ENCODE data around the gene PIK3IP1. TPM values are rescaled to one million over a fixed set of nuclear protein-coding genes. Genes with fewer than 3 reads are reported as not detected.
A peak's percentile ranks its signal among the peaks of the same experiment; 100 is the strongest.

Gene PIK3IP1
- total and polyA plus RNA-seq, 2 donors (not counting 3 experiments of a cell fraction or from before 2014, with no cell fraction given) = 7.7 to 13.2 TPM

DNA sequence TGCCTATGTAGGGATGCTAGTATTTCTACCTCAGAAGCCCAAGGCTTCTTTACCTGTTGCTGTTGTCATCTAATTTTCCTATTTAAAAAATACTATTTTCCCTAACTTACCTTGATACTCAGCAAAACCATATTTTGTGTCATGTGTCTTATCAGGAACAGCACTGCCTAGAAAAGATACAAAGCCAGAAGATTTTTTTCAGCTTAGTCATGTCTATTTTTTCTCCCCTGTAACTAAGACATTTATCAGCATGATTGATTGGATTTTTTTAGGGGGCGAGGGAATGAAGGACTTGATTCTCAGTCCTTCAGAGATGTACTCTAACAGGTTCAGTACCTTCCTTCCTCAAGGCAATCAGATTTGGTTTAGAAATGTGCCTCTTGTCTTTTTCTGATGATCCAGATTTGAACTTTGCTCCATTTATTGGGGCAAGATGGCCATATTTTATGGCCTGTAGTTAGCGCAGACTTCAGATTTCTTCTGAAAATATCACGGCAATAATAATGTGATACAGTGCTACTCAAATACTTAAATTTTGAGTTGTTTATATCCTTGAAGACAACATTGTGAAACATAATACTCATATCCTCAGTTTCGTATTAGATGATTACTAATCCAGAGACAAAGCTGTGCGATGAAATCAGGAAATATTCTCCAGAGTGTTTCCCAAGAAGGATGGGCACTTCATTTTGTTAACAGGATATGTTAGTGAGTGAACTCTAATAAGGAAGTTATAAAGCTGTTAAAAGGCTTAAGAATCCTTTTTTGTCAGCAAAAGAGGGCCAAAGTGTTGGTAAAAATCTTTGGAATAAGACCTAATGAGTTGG is 3.8 kb upstream of the PIK3IP1 start:
- no peak for FAIRE-seq
- Histone ChIP-seq H3K27ac (ENCODE audit: insufficient read depth, low read depth, low read length) (peak overlapping the region; percentile 50), H3K4me2 (ENCODE audit: insufficient read depth, low read length) (peak overlapping the region; percentile 60)

More for the DNA sequence above, 3.8 kb upstream of the PIK3IP1 start:
- H3K4me3 ChIP-seq (replicated peaks in 1 of 3; ENCODE audit: insufficient read depth in 1 of 3, low read depth in 1 of 3, low read length in 3 of 3) = no peak overlapping the region
- peaks cover 30% of the 10 kb centered on the region for H3K4me1 ChIP-seq (ENCODE audit: control insufficient read depth, extremely low read depth, insufficient read depth, low read length)
- peak overlapping the region; percentile 8 for H3K9ac ChIP-seq (replicated peaks; ENCODE audit: extremely low read depth, insufficient read depth, low read length)
- BruUV-seq (replicated peaks) = no TSS peak
- intact Hi-C loops (cut with micrococcal nuclease) = no loop called here
- H4K20me1 ChIP-seq (replicated peaks; ENCODE audit: control insufficient read depth, extremely low read depth, insufficient read depth, low read length) = no peaks in the 10 kb centered on the region
- no peaks in the 10 kb centered on the region for H3K36me3 ChIP-seq (ENCODE audit: control insufficient read depth in 2 of 2, extremely low read depth in 1 of 2, insufficient read depth in 2 of 2, low read length in 2 of 2)
- ChIA-PET CTCF (interaction anchor here (1.1 to 4.7 kb wide), 5 partner anchors 11 to 24 kb away, joined by 3 to 40 read pairs (median 12); no protein-coding TSS in a partner anchor), POLR2A (no interaction called here)
- dilution Hi-C loops (cut with MboI; ENCODE audit: extremely low pct_ligation_motif_present, low sequenced_read_pairs) = no loop called here
- no peaks in the 10 kb centered on the region for H3K9me1 ChIP-seq (replicated peaks; ENCODE audit: control insufficient read depth, extremely low read depth, insufficient read depth, low read length)
- H3K9me3 ChIP-seq (replicated peaks; ENCODE audit: control insufficient read depth, insufficient read depth, low read length) = no peaks in the 10 kb centered on the region
- no peaks in the 10 kb centered on the region for H3K79me2 ChIP-seq (ENCODE audit: control insufficient read depth, insufficient read depth, low read length)
- TF ChIP-seq POLR2AphosphoS5 (IDR thresholded peaks at IDR 0.05; ENCODE audit: insufficient read depth, low read depth, low read length) (no peak), POLR2A (IDR thresholded peaks at IDR 0.05; ENCODE audit: low read depth, low read length) (no peak), JUN (IDR thresholded peaks at IDR 0.05; ENCODE audit: borderline replicate concordance, insufficient read depth, insufficient read length, low read depth) (no peak), EZH2 (IDR thresholded peaks at IDR 0.05; ENCODE audit: borderline replicate concordance, low read depth, low read length, severe bottlenecking) (no peak), GATA2 (IDR thresholded peaks at IDR 0.05; ENCODE audit: insufficient read depth, insufficient read length, low read depth, low read length) (peak; percentile 6), MYC (IDR thresholded peaks at IDR 0.05; ENCODE audit: low read depth, low read length) (no peak), FOS (IDR thresholded peaks at IDR 0.05; ENCODE audit: borderline replicate concordance, insufficient read depth, low read length) (peak; percentile 7)
- TF ChIP-seq, protein P1, sequence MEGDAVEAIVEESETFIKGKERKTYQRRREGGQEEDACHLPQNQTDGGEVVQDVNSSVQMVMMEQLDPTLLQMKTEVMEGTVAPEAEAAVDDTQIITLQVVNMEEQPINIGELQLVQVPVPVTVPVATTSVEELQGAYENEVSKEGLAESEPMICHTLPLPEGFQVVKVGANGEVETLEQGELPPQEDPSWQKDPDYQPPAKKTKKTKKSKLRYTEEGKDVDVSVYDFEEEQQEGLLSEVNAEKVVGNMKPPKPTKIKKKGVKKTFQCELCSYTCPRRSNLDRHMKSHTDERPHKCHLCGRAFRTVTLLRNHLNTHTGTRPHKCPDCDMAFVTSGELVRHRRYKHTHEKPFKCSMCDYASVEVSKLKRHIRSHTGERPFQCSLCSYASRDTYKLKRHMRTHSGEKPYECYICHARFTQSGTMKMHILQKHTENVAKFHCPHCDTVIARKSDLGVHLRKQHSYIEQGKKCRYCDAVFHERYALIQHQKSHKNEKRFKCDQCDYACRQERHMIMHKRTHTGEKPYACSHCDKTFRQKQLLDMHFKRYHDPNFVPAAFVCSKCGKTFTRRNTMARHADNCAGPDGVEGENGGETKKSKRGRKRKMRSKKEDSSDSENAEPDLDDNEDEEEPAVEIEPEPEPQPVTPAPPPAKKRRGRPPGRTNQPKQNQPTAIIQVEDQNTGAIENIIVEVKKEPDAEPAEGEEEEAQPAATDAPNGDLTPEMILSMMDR (IDR thresholded peaks at IDR 0.05; ENCODE audit: extremely low read depth in 1 of 2, insufficient read depth in 1 of 2, low read depth in 1 of 2, low read length in 2 of 2) = no peak
- TF ChIP-seq, protein P2, sequence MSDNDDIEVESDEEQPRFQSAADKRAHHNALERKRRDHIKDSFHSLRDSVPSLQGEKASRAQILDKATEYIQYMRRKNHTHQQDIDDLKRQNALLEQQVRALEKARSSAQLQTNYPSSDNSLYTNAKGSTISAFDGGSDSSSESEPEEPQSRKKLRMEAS (IDR thresholded peaks at IDR 0.05; ENCODE audit: insufficient read depth, insufficient read length) = no peak
- H2AFZ ChIP-seq (ENCODE audit: low read depth, low read length) = peak overlapping the region; percentile 63
- peaks cover 6 to 7% of the 10 kb centered on the region in 2 experiments for H3K27me3 ChIP-seq (ENCODE audit: control insufficient read depth in 2 of 2, insufficient read depth in 2 of 2, low read length in 2 of 2)
- peak; percentile 70 for DNase-seq (ENCODE audit: low read depth, low spot score)
